Nucleus accumbens (tissue), 56 donors: Measurements from ENCODE around the gene MAGI2.
"Not testable (repeated sequence)": the region's sequence is repeated elsewhere in the genome, so short reads cannot be mapped to it uniquely, and the experiment has no call there.

ENCODE experiments used
- DNase-seq, 56 donors: peaks; one replicate each; lab custom pipeline; 2025; lab: John Stamatoyannopoulos, UW

MAGI2 gene

DNA sequence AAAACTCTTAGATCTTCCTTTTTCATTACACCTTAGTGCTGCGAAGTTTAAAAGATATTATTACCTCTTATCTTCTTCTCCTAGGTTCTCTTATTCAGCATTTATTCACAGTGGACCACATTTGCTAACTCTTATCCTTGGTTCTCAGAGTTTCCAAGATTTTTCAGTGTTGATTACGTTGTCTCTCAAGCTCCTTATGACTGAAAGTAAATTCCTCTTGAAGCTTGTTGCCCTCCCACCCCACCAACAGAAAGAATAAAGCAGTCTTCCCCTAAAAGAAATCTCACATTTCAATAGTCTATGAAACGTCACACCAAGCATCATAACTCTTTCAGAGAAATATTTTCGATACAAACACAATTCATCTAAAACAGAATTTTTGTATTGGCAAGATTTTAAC, 362.5 kb downstream of the MAGI2 start:
- DNase-seq, result no peak

DNA sequence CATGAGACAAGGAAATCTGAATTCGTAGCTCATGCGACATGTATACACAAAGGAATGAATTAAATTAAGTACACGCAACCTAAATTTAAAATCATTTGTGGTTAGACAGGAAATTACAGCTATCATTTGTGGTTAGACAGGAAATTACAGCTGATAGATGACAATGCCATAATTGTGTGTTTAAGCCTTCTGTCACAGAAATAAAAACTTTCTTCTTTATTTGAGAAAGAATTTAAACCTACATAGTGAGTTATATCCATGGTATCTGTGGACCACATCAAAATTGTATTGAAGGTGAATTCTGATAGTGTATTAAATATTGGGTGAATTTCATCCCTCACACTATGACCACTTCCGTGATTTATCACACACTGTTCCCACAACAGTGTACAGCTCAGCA, 362.9 kb downstream of the MAGI2 start:
- no peak for DNase-seq

DNA sequence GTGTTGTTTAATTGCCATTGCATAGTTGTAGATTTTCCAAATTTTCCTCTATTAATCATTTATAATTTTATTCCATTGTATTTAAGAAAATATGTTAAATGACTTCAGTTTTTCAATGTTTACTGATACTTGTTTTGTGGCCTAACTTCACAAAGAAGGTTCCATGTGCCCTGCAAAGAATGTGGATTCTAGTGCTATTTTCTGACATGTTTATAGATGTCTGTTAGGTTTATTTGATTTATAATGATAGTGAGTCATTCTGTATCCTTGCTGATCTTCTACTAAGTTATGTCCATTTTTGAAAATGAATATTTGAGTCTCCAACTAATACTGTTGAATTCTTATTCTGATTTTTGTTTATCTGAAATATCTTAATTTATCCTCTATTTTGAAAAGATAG, 369.0 kb downstream of the MAGI2 start:
- DNase-seq, result no peak

DNA sequence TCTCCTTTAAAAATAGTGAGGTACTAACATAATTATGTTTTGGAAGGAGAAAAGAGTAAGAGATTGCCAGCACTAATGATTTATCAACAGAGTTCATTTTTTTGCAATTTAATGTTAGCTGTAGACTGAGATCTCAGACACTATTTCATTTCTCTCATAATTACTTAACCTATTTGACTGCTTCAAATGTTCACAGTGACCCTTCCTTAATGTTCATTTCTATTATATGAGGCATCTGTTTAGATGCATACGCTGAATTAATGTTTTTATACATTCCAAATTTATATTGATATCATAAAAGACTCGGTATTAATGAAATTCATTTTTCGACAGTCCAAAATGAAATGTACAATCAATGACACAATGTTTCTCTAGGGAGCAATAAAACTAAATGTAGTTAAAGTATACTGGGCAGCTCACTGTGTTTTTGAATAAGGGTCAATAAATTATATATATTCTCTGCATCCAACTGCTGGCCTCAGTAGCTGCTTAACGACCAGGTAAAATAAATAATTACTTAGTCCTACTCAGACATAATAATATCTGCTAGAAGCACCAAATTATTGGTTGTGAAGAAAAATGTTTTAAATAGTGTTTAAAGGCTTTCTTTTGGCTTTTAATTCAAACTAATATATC, 373.4 kb downstream of the MAGI2 start:
- no peak for DNase-seq

DNA sequence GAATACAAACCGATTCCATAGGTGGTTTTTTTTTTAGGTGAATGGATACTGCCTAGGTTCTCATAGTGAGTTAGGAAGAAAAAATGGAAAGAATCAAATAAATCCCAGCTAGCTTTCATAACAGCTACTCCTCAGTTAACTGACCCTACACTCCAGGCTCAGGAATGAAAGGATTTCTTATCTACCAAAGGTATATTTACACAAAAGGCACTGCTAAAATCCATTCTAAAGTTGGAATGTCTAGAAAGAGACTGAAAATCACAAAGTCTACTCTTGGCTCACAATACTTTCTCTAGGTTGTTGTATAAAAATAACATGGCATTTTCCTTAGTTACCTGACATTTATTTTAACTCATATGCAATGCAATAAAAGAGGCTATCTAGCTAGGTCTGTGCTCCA, 375.2 kb downstream of the MAGI2 start:
- no peak for DNase-seq

DNA sequence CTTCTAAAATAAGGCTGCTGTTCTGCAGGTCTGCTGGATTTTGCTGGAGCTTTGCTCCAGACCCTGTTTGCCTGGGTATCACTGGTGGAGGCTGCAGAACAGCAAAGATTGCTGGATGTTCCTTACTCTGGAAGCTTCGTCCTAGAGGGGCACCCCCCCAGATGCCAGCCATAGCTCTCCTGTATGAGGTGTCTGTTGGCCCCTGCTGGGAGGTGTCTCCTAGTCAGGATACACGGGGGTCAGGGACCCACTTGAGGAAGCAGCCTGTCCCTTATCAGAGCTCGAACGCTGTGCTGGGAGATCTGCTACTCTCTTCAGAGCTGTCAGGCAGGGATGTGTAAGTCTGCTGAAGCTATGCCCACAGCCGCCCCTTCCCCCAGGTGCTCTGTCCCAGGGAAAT, 382.3 kb downstream of the MAGI2 start:
- not testable (repeated sequence) for DNase-seq

DNA sequence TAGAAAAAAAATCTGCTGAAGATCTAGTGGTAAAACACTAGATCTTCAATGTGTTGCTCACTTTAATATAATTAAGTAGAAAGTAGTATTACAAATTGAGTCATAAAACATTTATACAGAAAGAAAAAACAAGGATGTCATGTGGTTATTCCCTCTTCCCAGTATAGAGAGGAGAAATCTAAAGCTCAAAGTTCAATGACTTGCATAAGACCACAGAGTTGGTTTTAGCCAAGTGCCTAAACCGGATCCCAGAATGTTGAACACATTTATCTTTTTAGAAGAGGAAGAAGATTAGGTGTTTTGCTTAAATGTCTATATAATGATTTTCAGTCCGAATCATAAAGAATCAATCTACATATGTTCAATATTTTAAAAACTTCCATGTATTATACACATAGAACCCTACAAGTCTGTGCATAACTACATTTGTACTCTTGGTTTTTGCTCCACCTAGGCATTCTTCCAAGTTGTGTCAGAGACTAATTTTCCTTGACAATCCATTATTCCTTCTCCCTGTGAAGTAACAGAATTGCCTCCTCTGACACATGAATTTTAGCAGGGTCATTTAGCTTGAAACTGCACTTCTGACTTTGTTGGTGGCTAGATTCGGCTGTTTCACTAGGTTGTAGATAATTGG, 389.2 kb downstream of the MAGI2 start:
- DNase-seq, result no peak

DNA sequence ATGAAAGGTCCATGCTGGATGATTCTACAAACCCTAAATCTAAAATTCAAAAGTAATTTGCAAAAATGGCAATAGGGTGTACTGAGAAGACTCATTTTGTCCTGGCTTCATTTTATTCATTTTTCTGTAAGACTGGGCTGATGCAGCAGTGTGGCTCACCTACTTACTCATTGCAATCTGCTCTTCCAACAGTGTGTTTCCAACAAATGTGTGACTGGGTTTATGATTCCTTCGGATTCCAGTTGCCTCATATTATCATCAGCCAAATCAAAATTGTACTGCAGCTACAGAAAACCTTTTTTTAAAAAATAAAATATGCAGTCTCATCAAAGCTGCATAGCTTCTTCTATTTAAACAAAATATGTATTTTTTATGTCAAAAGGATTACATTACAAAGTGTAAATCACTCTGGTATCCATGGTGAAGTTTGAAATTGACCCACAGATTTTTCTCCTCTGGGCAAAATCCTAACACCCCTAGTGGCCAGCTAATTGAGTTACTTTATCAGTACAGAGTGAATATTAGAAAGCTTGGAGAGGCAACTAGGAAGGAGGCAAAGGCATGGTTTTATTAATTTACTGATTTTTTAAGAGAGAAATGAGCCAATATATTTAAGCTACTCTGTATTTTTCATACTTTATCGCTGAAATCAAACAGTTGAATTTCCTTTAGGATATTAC, 390.3 kb downstream of the MAGI2 start:
- DNase-seq, result no peak

DNA sequence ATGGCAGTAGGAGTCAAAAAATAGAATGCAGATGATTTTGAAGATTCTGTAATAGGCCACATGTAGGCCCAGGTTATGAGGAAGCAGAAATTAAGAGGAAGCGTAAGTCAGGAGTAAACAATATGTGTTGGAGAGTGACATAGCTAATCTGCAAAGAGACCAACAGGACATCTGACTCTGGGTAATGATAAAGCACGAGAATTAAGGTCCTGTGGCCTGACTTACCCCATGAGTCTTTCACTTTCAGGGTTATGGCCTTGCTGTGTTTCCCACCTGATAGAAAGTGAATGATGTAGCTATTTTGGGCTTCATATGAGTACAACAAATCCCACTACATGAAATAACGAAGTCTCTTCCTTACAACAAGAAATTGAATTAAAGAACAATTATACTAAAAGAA, 393.0 kb downstream of the MAGI2 start:
- DNase-seq, result no peak

DNA sequence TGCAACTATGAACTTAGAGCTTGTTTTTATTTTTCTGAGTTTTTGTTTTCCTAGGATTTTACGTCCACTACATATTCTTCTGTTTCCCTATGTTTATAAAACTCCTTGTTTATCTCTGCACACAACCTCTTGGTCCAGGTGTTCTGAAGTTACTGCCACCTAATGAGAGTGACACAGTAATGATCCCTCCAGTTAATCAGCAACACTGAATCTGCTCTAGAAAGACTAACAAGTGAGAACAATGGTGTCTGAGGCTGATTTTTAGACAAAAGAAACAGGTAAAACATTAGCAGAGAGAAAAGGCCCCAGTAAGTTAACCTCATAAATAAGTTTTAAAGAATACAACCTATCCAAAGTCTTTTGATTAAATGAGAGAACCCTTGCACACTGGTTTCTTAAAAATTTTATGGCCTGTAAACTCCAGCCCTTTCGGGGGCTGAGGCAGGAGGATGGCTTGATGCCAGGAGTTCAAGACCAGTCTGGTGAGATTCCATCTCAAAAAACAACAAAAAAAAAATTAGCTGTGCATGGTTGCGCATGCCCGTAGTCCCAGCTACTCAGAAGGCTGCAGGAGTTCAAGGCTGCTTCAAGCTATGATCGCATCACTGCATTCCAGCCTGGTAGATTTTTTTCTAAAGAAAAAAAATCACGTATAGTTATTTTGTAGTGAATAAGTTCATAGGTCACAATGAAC, 397.6 kb downstream of the MAGI2 start:
- no peak for DNase-seq

DNA sequence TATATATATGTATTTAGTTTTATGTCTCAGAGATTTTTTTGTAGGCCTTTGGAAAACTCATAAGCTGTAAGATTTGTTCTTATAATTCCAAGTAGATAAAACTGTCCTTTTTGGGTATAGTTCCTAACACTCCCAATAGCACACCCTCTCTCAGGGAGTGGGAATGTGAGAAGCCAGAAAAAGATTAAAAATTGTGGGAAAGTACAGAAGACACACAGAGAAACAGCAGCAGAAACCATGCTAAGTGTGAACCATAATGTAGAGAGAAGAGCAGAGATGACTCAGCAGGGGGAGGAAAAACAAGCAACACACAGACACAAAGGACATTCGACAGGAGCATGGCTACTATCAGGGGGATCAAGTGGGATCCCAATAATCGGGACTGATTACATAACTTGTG, 401.6 kb downstream of the MAGI2 start:
- DNase-seq, result no peak

DNA sequence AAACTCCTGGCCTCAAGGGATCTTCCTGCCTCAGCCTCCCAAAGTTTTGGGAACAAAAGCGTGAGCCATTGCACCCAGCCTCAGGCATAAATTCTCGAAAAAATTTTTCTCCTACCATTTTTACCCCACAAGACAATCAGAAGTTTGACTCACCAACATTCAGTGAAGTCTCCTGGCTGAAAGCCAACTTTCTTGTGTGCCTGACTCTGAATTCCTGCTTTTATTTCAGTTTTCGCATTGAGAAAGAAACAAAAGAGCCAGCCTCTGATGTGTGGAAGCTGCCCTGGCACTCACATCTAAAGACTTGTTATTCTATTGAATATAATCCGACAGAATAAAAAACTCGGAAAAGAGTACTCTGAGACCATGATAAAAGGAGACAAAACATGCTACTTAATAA, 402.9 kb downstream of the MAGI2 start:
- peak in 18 of 56 donors; percentile 0 to 61 (median 13) for DNase-seq

DNA sequence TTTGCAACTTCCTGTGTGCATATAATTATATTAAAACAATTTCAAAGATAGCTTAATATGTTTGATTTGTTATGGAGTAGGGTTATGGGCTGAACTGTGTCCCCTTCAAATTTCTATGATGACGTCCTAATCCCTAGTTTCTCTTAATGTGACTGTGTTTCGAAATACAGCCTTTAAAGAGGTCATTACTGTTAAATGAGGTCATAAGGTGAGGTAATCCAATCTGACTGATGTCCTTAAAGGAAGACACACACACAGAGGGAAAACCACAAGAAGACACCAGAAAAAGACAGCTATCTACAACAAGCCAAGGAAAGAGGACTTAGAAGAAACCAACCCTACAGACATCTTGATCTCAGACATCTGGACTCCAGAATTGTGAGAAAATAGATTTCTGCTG, 407.4 kb downstream of the MAGI2 start:
- no peak for DNase-seq

DNA sequence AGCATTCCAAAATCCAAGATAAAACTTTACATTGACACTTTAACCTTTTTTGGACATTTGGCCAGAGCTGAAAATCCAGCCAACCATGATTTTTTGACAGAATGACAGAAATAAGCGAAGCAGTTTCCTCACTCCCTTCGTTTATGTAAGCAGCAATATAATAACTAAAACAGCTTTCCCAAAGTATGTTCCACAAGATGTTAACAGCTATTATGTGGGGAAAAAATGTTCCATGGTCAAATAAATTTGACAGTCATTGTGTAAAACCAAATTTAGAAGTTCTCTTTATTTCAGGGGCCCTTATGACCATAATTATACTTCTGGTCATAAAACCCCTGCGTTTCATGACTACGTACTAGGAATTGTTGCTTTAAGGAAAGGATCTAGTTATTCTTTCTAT, 416.5 kb downstream of the MAGI2 start:
- DNase-seq, result no peak

DNA sequence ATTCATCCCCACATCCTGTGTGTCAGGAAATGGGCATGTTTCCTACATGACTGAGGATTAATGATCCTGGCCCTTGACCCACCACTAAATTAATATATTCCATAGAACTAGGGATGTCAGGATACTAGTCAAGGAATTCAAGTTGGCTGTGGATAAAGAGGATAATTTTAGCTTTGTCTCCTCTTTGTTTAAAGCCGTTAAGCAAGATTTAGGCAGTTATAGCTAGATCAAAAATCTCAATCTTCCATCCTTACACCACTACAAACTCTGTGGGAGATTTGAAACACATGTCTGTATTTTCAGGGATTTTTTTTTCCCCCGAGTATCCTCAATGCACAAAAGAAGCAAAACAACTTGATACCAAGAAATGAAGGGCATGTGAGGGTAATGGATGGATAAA, 417.1 kb downstream of the MAGI2 start:
- no peak for DNase-seq

DNA sequence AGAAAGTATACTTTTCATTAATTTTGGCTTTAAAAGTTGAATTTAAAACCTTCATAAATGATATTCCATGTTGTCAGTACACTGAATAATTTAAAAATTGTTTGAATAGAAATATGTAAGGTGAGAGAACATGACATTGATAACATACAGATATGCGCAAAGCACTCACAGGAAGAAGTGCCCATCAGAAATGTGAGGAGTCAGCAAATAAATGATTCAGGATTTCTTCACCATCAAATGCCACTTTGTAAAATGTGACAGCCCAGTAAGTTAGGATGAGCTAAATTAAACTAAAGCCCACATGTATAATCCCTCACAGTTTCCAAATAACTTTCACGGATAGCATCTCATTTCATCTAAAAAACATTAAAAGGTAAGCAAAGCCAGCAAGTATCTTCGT, 417.6 kb downstream of the MAGI2 start:
- no peak for DNase-seq

DNA sequence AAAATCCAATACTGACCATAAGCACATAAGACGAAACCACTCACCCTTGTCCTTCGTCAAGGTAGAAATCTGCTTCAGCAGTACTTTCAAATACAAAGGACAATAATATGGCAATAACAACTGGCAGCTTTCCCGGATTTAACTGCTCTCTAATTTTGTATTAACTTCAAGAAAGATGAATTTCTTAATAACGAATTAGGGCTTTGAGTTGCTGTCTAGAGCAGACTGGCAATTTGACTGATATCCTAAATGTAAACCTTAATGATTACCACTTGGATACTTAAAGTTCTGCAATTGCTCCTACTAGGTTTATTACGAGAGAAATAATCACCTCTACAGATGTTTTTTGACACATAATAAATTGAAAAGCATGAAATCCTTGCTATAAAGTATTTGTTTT, 418.7 kb downstream of the MAGI2 start:
- no peak for DNase-seq

DNA sequence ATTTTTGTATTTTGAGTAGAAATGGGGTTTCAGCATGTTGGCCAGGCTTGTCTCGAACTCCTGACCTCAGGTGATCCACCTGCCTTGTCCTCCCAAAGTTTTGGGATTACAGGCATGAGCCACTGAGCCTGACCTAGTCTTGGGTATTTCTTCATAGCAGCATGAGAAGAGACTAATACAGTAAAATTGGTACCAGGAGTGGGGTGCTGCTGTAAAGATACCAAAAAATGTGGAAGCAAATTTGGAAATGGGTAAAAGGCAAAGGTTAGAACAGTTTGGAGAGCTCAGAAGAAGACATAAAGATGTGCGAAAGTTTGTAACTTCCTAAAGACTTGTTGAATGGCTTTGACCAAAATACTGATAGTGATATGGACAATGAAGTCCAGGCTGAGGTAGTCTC, 433.8 kb downstream of the MAGI2 start:
- not testable (repeated sequence) for DNase-seq

DNA sequence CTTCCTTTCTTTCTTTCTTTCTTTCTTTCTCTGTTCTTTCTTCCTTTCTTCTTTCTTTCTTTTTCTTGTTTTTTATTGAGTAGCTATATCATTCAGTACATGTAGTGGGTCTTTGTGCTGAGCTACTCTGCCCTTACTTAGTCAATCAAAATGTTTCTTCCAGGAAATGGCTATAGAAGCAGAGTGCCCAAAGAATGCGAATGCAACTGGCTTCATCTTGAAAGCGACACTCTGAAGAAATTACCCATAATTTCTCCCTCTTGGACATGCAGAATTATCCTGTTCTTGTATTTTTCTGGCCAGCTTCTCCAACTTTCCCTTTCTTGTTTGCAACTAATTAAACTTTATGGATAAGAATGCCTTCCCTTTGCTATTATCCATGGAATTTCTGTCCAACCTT, 441.5 kb downstream of the MAGI2 start:
- no peak for DNase-seq

DNA sequence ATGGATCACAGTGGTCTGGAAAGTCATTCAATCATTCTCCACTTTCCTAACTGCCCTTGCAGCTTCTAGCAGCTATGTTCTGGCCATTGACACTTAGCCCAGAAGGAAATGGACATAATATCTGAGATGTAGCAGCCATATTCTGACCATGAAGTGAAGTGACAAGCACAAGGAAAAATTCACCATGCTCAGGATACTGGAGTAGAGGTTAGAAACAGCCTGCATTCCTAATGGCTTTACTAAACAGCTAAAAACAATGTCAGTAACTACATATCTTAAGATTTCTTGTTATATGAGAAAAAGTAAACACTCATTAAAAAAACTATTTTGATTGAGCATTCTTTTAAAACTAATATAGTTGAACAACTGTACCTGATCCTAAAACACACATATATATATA, 443.8 kb downstream of the MAGI2 start:
- no peak for DNase-seq

DNA sequence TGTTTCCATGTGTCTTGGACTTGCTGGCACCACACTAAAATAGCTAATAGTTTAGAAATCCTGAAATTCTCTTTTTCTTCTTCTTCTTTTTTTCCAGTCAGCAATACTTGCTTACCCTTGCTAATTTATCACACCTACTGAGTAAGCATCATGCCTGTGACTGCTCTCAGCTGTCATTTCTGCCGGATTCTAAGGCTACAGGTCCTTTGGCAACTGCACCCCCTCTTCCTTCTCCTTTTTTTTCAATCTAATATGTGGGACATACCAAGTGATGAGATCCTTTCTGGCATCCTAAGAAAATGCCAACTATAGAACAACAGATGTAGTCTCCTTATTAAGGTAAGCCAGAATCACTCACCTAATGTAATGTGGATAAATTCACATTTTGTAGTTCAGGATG, 444.7 kb downstream of the MAGI2 start:
- DNase-seq, result no peak

DNA sequence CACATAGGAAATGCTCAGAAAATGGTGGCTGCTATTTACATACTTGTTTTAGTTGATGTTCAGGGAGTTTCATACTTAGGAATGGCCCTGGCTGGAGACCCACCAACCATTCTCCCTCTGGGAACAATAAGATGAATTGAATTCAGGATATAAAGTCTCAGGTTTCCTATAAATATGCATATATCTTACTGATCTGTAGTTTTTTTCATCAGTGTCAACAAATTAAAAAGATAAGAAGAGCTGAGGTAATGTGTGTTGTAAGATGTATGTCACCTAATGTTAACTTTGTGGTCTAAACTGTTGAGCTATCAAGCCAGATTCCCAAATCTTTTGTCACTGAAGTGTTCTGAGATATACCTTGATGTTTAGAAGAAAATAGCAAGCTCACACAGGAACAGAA, 457.5 kb downstream of the MAGI2 start:
- DNase-seq, result no peak
